Vagina (tissue), 2 donors: Measurements from ENCODE around the gene STPG2. TPM values are rescaled to one million over a fixed set of nuclear protein-coding genes. Genes with fewer than 3 reads are reported as not detected.

Experiments
- DNase-seq, 2 donors: peaks; one replicate each; pipeline ENCODE4 v3.0.0-alpha.2; 2017; ENCODE audit errors: extremely low spot score in 2 of 2
- H3K27ac ChIP-seq: fragments of 200-600 bp; sonication (generic); one replicate; pipeline ENCODE4 v1.5.1; 2019
- H3K27me3 ChIP-seq: fragments of 200-600 bp; sonication (generic); one replicate; pipeline ENCODE4 v1.5.1; 2019
- H3K36me3 ChIP-seq, 2 donors: fragments of 200-600 bp; sonication (generic); one replicate each; pipeline ENCODE4 v1.5.1; 2017 to 2019
- H3K4me1 ChIP-seq: fragments of 200-600 bp; sonication (generic); one replicate; pipeline ENCODE4 v1.5.1; 2019
- H3K4me3 ChIP-seq, 2 donors: fragments of 200-600 bp; sonication (generic); 1 replicate in 1 of 2; 2 replicates in 1 of 2; pipeline ENCODE4 v1.5.1; 2016 to 2019
- H3K9me3 ChIP-seq: fragments of 200-600 bp; sonication (generic); one replicate; pipeline ENCODE4 v1.5.1; 2019
- POLR2A ChIP-seq, 2 donors: fragments of 450-650 bp; IDR thresholded peaks; one replicate each; pipeline ENCODE4 v1.6.1; 2017; ENCODE audit warnings: antibody characterized with exemption in 2 of 2, mild to moderate bottlenecking in 2 of 2, moderate library complexity in 2 of 2
- POLR2AphosphoS5 ChIP-seq, 2 donors: sonication (generic); formaldehyde crosslinking; IDR thresholded peaks; one replicate each; pipeline ENCODE4 v1.9.0; 2017; ENCODE audit warnings: antibody characterized with exemption in 2 of 2, mild to moderate bottlenecking in 2 of 2, low read depth in 1 of 2; ENCODE audit not compliant: insufficient read depth in 1 of 2
- intact Hi-C: fragments of 100-400 bp; cut with DNase I; formaldehyde crosslinking; loops from one replicate; pipeline ENCODE4 v1.15.1; 2023
- total RNA-seq: library from RNA; depleted of rRNA; stranded (reverse); fragments of >200 nt; gene quantifications from one replicate; pipeline ENCODE4 v1.2.3, GENCODE V29; 2016
- TF ChIP-seq, protein P1 (sequence below), 3 experiments: fragments of 450-650 bp in 2 of 3; fragments of 200-600 bp in 1 of 3; sonication (generic) in 1 of 3; IDR thresholded peaks; one replicate each; pipeline ENCODE4 v1.5.1; 2017 to 2019; ENCODE audit warnings: antibody characterized with exemption in 3 of 3, mild to moderate bottlenecking in 2 of 3, moderate library complexity in 2 of 3

The STPG2 gene
- total RNA-seq, 1 donor from 2014 or later, result not detected

DNA sequence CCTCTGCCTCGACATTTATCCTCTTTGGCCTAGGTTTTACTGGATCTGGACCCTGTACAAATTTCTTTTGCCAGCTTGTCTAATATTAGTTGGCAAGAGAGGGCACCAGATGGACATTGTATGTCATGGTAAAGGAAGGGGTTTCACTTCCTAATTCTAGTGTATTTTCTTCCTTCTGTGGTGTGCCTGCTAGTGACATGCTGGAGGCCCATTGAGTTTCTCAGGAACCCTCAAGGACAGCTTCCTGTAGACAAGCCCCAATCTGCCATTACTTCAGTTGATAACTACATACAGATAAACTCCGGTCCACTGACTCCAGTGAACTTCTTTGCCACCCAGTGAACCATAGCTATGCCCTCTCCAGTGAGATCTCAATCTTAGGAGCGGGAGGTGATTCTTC is 116.9 kb downstream of the STPG2 start:
- no peaks in the 10 kb centered on the region for H3K27me3 ChIP-seq
- intact Hi-C loops, result no loop called here

DNA sequence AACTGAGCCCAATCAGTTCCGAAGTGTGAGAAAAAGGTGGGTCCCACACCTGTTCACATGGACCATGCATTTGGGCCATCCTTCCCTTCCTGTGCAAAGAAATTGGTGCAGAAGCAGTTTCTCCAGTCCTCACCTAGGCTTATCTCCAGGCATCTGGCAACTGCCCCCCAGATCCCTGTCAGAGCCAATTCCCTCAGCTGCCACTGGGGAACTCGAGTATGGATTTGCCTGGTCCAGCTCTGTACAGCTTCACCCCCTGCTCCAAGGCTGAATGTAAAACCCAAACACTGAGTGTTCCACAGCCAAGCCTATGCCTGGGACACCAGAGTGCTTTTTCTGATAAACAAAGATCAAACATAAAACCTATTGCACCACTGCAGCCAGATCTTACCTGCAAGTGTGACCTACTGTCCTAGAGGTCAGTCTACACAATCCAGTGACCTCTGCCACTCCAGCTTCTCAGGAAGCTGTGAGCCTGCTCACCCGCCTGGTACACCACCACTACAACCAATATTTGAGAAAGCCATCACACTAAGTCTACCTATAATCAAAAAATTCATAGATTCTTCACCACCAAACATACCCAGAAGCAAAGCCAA is 136.4 kb downstream of the STPG2 start:
- H3K9me3 ChIP-seq, result peaks cover 5% of the 10 kb centered on the region
- no peak overlapping the region for H3K27ac ChIP-seq
- no peaks in the 10 kb centered on the region for H3K4me1 ChIP-seq
- H3K27me3 ChIP-seq, result no peaks in the 10 kb centered on the region
- TF ChIP-seq POLR2AphosphoS5 (IDR thresholded peaks at IDR 0.05; ENCODE audit: insufficient read depth in 1 of 2, low read depth in 1 of 2) (no peak), POLR2A (IDR thresholded peaks at IDR 0.05) (no peak)
- TF ChIP-seq, protein P1, sequence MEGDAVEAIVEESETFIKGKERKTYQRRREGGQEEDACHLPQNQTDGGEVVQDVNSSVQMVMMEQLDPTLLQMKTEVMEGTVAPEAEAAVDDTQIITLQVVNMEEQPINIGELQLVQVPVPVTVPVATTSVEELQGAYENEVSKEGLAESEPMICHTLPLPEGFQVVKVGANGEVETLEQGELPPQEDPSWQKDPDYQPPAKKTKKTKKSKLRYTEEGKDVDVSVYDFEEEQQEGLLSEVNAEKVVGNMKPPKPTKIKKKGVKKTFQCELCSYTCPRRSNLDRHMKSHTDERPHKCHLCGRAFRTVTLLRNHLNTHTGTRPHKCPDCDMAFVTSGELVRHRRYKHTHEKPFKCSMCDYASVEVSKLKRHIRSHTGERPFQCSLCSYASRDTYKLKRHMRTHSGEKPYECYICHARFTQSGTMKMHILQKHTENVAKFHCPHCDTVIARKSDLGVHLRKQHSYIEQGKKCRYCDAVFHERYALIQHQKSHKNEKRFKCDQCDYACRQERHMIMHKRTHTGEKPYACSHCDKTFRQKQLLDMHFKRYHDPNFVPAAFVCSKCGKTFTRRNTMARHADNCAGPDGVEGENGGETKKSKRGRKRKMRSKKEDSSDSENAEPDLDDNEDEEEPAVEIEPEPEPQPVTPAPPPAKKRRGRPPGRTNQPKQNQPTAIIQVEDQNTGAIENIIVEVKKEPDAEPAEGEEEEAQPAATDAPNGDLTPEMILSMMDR (IDR thresholded peaks at IDR 0.05), result no peak
- intact Hi-C loops, result no loop called here
- no peaks in the 10 kb centered on the region for H3K36me3 ChIP-seq
- H3K4me3 ChIP-seq, result no peak overlapping the region
- DNase-seq, result no peak

More for the DNA sequence above, 116.9 kb downstream of the STPG2 start:
- H3K4me1 ChIP-seq, result no peaks in the 10 kb centered on the region
- no peak overlapping the region for H3K27ac ChIP-seq
- H3K36me3 ChIP-seq, result no peaks in the 10 kb centered on the region
- no peaks in the 10 kb centered on the region for H3K9me3 ChIP-seq
- TF ChIP-seq, protein P1 (IDR thresholded peaks at IDR 0.05), result no peak
- TF ChIP-seq POLR2A (IDR thresholded peaks at IDR 0.05), result no peak
- TF ChIP-seq POLR2AphosphoS5 (IDR thresholded peaks at IDR 0.05; ENCODE audit: insufficient read depth in 1 of 2, low read depth in 1 of 2), result no peak
- no peak for DNase-seq
- H3K4me3 ChIP-seq, result no peak overlapping the region

DNA sequence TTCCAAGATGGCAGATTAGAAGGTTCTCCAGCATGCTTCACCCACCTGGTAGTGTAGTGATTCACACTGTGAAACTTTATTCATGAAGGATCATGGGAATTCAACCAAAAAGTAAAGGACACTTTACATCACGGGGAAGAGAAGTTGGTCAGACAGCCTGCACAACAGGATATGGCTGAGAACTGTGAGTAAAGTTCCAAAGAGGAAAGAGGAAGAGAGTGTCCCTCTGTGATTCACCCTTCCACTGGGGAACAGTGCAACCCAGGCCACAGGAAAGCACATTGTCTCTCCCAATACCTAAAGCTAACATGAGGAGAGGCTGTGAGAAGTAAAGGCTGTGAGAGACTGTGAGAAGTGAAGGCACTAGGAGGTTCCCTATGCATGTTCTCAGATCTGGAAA is 137.2 kb downstream of the STPG2 start:
- intact Hi-C loops, result no loop called here

DNA sequence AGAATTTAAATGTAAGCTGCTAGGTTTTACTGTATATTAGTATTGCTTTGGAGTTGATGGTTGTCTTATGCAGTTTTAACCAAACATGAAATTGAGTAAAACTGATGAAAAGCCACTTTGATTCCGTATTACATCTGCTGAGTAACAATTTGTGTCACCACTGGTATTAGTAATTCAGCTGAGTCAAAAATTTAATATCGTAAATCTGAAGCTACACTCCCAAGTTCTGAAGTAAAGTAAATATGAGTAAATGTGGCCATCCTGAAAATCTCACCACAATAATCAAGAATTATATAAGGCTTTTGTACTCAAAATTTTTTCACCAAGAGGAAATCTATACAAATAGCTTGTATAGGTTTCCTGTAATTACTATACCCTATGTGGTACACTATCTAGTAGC is 142.3 kb downstream of the STPG2 start:
- H3K4me1 ChIP-seq, result no peaks in the 10 kb centered on the region
- no peaks in the 10 kb centered on the region for H3K36me3 ChIP-seq
- DNase-seq, result no peak
- no peak overlapping the region for H3K27ac ChIP-seq
- no peak overlapping the region for H3K4me3 ChIP-seq
- intact Hi-C loops, result no loop called here
- H3K9me3 ChIP-seq, result no peaks in the 10 kb centered on the region
- TF ChIP-seq, protein P1 (IDR thresholded peaks at IDR 0.05), result no peak
- TF ChIP-seq POLR2A (IDR thresholded peaks at IDR 0.05) (no peak), POLR2AphosphoS5 (IDR thresholded peaks at IDR 0.05; ENCODE audit: insufficient read depth in 1 of 2, low read depth in 1 of 2) (no peak)
- H3K27me3 ChIP-seq, result no peaks in the 10 kb centered on the region

More for the DNA sequence above, 137.2 kb downstream of the STPG2 start:
- Histone ChIP-seq H3K36me3 (no peaks in the 10 kb centered on the region), H3K27ac (no peak overlapping the region), H3K4me1 (no peaks in the 10 kb centered on the region), H3K9me3 (peaks cover 5% of the 10 kb centered on the region), H3K27me3 (no peaks in the 10 kb centered on the region), H3K4me3 (no peak overlapping the region)
- no peak for DNase-seq
- TF ChIP-seq, protein P1 (IDR thresholded peaks at IDR 0.05), result no peak
- no peak for TF ChIP-seq POLR2A (IDR thresholded peaks at IDR 0.05)
- TF ChIP-seq POLR2AphosphoS5 (IDR thresholded peaks at IDR 0.05; ENCODE audit: insufficient read depth in 1 of 2, low read depth in 1 of 2), result no peak

DNA sequence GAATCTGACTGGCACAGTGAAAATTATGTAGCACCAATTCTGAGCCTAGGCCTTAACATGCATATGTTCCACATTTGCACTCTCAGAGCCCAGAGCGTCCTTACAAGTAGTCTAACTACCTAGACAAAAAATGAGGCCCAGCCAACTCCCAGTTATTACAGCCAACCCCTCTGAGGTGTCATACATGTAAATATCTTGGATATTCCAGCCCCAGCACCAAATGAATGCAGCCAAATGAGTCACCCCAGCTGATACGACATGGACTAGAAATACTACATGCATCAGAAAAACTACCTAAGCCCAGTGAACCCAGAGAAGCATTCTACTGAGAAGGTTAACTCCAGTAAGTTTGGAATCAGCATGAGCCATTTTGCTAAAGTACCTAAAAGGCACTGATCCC is 145.1 kb downstream of the STPG2 start:
- Histone ChIP-seq H3K4me3 (no peak overlapping the region), H3K9me3 (no peaks in the 10 kb centered on the region), H3K27ac (no peak overlapping the region), H3K36me3 (no peaks in the 10 kb centered on the region), H3K4me1 (no peaks in the 10 kb centered on the region), H3K27me3 (no peaks in the 10 kb centered on the region)
- DNase-seq, result no peak
- intact Hi-C loops, result no loop called here
- TF ChIP-seq, protein P1 (IDR thresholded peaks at IDR 0.05), result no peak
- TF ChIP-seq POLR2A (IDR thresholded peaks at IDR 0.05) (no peak), POLR2AphosphoS5 (IDR thresholded peaks at IDR 0.05; ENCODE audit: insufficient read depth in 1 of 2, low read depth in 1 of 2) (no peak)
